ENCODE measurements around the gene PLP2.
"Not testable (repeated sequence)": the region's sequence is repeated elsewhere in the genome, so short reads cannot be mapped to it uniquely, and the experiment has no call there.

PLP2 gene

GRCh38 chrX:49171752-49172279, at the start of gene PLP2:
Gene PLP2 (plus strand): TSS chrX:49171898. CDS start chrX:49172001, 103 bp downstream.
- DNase-seq (ENCODE audit: low spot score), result peak; percentile 32

- DNase-seq (ENCODE audit: low spot score), result no peak
Measured at GRCh38 chrX:49122499-49122898, 49.2 kb upstream of the PLP2 start.

DNA sequence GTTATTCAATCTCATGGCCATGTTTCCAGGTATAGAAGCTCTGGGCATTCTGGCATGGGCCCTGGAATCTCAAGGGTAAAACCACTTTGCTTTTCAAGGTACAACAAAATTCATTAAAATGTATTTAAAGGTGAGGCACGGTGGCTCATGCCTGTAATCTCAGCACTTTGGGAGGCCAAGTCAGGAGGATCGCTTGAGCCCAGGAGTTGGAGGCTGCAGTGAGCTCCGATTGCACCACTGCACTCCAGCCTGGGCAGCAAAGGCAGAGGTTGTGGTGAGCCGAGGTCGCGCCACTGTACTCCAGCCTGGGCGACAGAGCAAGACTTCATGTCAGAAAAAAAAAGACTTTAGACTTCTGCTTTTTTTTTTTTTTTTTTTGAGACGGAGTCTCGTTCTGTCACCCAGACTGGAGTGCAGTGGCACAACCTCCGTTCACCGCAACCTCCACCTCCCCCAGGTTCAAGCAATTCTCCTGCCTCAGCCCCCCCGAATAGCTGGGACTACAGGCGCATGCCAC, 43.9 kb upstream of the PLP2 start:
- DNase-seq (ENCODE audit: low spot score), result not testable (repeated sequence)

- no peak for DNase-seq (ENCODE audit: low spot score)
Measured at GRCh38 chrX:49129427-49129826, 42.3 kb upstream of the PLP2 start.

DNA sequence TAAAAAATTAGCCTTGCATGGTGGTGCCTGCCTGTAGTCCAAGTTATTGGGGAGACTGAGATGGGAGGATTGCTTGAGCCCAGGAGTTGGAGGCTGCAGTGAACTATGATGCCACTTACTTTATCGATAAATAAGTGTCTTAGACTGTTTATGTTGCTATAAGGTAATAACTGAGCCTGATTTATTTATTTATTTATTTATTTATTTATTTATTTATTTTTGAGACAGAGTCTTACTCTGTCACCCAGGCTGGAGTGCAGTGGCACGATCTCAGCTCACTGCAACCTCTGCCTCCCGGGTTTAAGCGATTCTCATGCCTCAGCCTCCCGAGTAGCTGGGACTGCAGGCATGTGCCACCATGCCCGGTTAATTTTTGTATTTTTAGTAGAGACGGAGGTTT, 39.4 kb upstream of the PLP2 start:
- not testable (repeated sequence) for DNase-seq (ENCODE audit: low spot score)

DNA sequence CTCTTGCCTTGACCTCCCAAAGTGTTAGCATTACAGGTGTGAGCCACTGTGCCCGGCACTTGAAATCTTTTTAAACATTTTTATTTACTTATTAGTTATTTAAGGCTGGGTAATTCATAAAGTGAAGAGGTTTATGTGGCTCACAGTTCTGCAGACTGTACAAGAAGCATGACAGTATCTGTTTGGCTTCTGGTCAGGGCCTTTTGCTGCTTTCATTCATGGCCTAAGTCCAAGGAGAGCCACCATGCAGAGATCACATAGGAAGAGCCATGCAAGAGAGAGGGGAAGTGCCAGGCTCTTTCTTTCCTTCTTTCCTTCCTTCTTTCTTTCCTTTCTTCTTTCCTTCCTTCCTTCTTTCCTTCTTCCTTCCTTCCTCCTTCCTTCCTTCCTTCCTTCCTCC, 37.9 kb upstream of the PLP2 start:
- no peak for DNase-seq (ENCODE audit: low spot score)

GRCh38 chrX:49137492-49137891, 34.2 kb upstream of the PLP2 start:
- no peak for DNase-seq (ENCODE audit: low spot score)

- no peak for DNase-seq (ENCODE audit: low spot score)
Measured at GRCh38 chrX:49139713-49140112, 32.0 kb upstream of the PLP2 start.

- not testable (repeated sequence) for DNase-seq (ENCODE audit: low spot score)
Measured at GRCh38 chrX:49142264-49142663, 29.4 kb upstream of the PLP2 start.

- not testable (repeated sequence) for DNase-seq (ENCODE audit: low spot score)
Measured at GRCh38 chrX:49143154-49143553, 28.5 kb upstream of the PLP2 start.

- DNase-seq (ENCODE audit: low spot score), result no peak
Measured at GRCh38 chrX:49147282-49147681, 24.4 kb upstream of the PLP2 start.

- DNase-seq (ENCODE audit: low spot score), result no peak
Measured at GRCh38 chrX:49147936-49148335, 23.8 kb upstream of the PLP2 start.

DNA sequence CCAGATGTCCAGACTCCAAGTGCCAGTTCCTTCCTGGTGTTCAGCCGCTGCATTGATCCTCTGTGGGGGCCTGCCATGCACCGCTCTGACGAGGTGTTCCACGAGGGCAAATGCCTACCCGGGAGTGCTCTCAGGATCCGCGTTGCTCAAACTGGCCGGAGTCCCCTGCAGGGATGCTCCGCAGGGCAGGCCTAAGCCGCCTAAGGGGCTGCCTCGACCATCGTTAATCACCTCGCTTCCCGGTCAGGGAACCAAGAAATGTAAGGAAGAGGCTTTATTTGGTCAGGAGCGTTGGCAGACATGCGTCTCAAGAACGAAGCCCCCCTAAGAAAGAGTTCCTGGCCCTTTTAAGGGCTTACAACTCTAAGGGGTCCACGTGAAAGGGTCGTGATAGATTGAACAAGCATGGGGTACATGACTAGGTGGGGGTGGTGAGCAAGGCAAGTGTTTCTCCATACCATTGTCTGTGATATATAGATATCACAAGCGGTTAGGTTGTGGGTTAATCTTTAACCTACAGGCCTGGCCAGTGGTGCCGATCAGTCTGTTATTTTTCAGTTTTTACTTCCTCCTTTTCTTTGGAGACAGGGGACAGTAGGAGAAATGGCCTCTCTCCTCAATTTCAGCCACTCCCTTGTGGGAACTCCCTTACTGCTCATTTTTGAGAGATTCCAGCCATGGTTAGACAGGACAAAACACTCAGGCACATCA, 23.2 kb upstream of the PLP2 start:
- not testable (repeated sequence) for DNase-seq (ENCODE audit: low spot score)

DNA sequence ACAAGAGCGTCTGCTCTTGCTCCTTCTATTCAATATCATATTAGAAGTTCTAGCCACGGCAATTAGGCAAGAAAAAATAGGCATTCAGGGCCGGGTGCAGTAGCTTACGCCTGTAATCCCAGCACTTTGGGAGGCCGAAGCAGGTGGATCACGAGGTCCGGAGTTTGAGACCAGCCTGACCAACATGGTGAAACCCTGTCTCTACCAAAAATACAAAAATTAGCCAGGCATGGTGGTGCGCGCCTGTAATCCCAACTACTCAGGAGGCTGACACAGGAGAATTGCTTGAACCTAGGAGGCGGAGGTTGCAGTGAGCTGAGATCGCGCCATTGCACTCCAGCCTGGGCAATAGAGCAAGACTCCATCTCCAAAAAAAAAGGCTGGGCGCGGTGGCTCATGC, 22.4 kb upstream of the PLP2 start:
- not testable (repeated sequence) for DNase-seq (ENCODE audit: low spot score)

GRCh38 chrX:49153467-49153866, 18.2 kb upstream of the PLP2 start:
- DNase-seq (ENCODE audit: low spot score), result no peak

GRCh38 chrX:49155243-49155899, 16.3 kb upstream of the PLP2 start:
- DNase-seq (ENCODE audit: low spot score), result peak; percentile 46

GRCh38 chrX:49155900-49156837, 15.5 kb upstream of the PLP2 start:
- DNase-seq (ENCODE audit: low spot score), result peak; percentile 88

- DNase-seq (ENCODE audit: low spot score), result no peak
Measured at GRCh38 chrX:49157194-49157593, 14.5 kb upstream of the PLP2 start.

- DNase-seq (ENCODE audit: low spot score), result no peak
Measured at GRCh38 chrX:49160908-49161307, 10.8 kb upstream of the PLP2 start.

DNA sequence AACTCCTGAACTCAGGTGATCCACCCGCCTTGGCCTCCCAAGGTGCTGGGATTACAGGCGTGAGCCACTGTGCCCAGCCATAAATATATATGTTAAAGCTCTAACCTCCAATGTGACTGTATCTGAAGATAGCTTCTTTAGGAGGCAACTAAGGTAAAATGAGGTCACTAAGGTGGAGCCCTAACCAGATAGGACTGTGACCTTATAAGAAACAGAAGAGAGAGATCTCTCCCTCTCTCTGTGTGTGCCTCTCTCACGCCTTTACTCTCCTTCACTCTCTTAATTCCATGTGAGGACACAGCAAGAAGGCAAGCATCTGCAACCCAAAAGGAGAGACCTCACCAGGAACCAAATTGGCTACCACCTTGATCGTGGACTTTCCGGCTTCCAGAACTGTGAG, 10.1 kb upstream of the PLP2 start:
- no peak for DNase-seq (ENCODE audit: low spot score)

GRCh38 chrX:49162620-49163019, 9.1 kb upstream of the PLP2 start, which contains the start of gene MAGIX:
Gene MAGIX (plus strand): TSS chrX:49162758. CDS start chrX:49162890, 132 bp downstream.
- no peak for DNase-seq (ENCODE audit: low spot score)
